Effector memory CD4-positive, alpha-beta T cell (primary cell): ENCODE results near the gene GLYATL2.

ENCODE experiments used
- DNase-seq, 3 donors: peaks; one replicate each; pipeline ENCODE4 v3.0.0-alpha.2; 2020
- H3K27ac ChIP-seq: 2 replicates; pipeline ENCODE4 v1.7.0; 2013; ENCODE audit warnings: mild to moderate bottlenecking, low read length, moderate library complexity; ENCODE audit not compliant: insufficient read depth, poor library complexity, severe bottlenecking
- H3K27me3 ChIP-seq: replicated peaks from 2 replicates; pipeline ENCODE4 v1.7.0; 2013; ENCODE audit warnings: mild to moderate bottlenecking, low read length; ENCODE audit not compliant: insufficient read depth, control insufficient read depth, poor library complexity, severe bottlenecking
- H3K36me3 ChIP-seq: 2 replicates; pipeline ENCODE4 v1.7.0; 2013; ENCODE audit warnings: mild to moderate bottlenecking, low read length, moderate library complexity; ENCODE audit not compliant: control insufficient read depth, insufficient read depth
- H3K4me1 ChIP-seq: 2 replicates; pipeline ENCODE4 v1.7.0; 2013; ENCODE audit warnings: low read length, mild to moderate bottlenecking; ENCODE audit not compliant: control insufficient read depth, insufficient read depth, poor library complexity, severe bottlenecking
- H3K4me3 ChIP-seq: 2 replicates; pipeline ENCODE4 v1.7.0; 2013; ENCODE audit warnings: low read length, low read depth, mild to moderate bottlenecking; ENCODE audit not compliant: insufficient read depth, poor library complexity, severe bottlenecking
- H3K9me3 ChIP-seq: 2 replicates; pipeline ENCODE4 v1.7.0; 2013; ENCODE audit warnings: mild to moderate bottlenecking, low read length, moderate library complexity; ENCODE audit not compliant: control insufficient read depth
- total RNA-seq, 3 donors: gene quantifications; one replicate each; lab custom pipeline; 2026; lab: John Stamatoyannopoulos, UW

GLYATL2 gene, protein sequence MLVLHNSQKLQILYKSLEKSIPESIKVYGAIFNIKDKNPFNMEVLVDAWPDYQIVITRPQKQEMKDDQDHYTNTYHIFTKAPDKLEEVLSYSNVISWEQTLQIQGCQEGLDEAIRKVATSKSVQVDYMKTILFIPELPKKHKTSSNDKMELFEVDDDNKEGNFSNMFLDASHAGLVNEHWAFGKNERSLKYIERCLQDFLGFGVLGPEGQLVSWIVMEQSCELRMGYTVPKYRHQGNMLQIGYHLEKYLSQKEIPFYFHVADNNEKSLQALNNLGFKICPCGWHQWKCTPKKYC
- total RNA-seq = 0 to 0.09 (median 0) reads per million in 3 donors

DNA sequence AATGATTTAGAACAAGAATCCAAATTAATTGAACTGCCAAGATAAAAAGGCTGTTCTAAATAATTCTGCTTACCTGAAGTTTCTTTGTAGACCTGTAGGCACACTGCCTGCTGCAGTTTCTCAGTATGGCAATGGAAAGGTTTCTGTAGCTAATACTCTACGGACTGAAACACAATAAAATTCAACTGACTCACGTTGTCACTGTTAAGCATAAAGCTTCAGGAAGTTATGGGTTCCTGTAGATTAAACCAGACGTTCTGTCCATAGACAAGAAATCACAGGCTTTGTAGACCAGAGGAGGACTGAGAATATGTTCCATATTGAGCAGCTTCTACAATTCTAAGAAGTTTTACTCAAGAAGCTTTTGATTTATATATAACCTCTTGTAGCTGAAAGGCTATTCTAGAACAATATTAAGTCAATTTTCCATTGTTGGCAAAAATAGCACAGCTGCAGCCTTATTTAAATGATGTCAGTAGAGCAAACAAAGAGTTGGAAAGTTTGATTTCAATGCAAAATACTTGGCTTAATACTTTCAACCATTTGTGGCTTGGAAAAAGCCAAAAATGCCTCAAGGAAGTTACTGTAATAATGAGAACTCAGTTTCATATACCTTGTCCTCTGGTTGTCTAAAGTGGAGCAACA, at the start of gene GLYATL2:
Gene GLYATL2, minus strand, starts transcription at position 344 of the 645 bp plus-strand sequence. CDS start 5,092 bp downstream, outside the sequence.
- Histone ChIP-seq H3K4me1 (no peaks in the 10 kb centered on the region), H3K27me3 (no peaks in the 10 kb centered on the region), H3K36me3 (no peaks in the 10 kb centered on the region), H3K9me3 (no peaks in the 10 kb centered on the region), H3K4me3 (no peak within 1 kb of the TSS), H3K27ac (no peak within 1 kb of the TSS)
- no peak for DNase-seq

- H3K4me1 ChIP-seq = no peaks in the 10 kb centered on the region
- H3K36me3 ChIP-seq = no peaks in the 10 kb centered on the region
- no peak overlapping the region for H3K4me3 ChIP-seq
- no peak for DNase-seq
- no peaks in the 10 kb centered on the region for H3K27me3 ChIP-seq
- H3K27ac ChIP-seq = no peak overlapping the region
- H3K9me3 ChIP-seq = no peaks in the 10 kb centered on the region
Measured at GRCh38 chr11:58893899-58894298, 49.4 kb upstream of the GLYATL2 start.

DNA sequence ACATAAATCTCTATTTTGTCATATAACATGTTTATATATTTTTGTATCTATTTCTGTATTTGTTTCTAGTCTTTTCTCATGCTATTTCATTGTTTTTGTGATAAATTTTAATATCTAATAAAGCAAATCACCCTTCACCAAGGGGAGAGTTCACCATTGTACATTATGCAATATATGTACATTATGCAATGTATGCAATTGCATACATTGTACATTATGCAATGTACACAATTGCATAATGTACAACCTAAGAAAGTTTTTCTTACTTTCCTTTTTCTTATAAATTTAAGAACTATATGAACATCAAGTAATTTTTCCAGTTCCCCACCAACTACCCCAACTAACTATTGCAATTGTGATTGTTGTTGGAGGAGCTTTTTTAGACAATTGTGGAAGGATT, 44.1 kb upstream of the GLYATL2 start:
- Histone ChIP-seq H3K27me3 (no peaks in the 10 kb centered on the region), H3K27ac (no peak overlapping the region), H3K36me3 (no peaks in the 10 kb centered on the region), H3K4me1 (no peaks in the 10 kb centered on the region), H3K4me3 (no peak overlapping the region), H3K9me3 (no peaks in the 10 kb centered on the region)
- DNase-seq = no peak

DNA sequence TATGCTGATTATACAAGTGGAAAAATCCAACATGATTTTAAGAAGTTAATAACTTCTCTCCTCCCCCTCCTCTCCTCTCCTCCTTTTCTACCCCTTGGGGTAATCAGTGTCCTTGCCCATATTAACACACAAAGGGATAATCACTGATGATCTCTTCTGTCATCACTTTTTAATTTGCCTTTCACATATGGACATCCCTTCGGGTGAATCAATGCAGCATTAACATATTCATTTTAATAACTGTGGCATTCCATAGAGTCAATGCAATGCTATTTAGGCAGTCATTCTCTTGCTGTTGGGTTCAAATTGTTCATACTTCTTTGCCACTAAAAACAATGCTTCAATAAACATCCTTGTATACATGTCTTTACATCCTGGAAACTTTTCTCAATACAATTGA, 42.9 kb upstream of the GLYATL2 start:
- H3K36me3 ChIP-seq = no peaks in the 10 kb centered on the region
- no peaks in the 10 kb centered on the region for H3K27me3 ChIP-seq
- H3K4me3 ChIP-seq = no peak overlapping the region
- no peaks in the 10 kb centered on the region for H3K9me3 ChIP-seq
- H3K27ac ChIP-seq = no peak overlapping the region
- H3K4me1 ChIP-seq = no peaks in the 10 kb centered on the region
- DNase-seq = no peak

DNA sequence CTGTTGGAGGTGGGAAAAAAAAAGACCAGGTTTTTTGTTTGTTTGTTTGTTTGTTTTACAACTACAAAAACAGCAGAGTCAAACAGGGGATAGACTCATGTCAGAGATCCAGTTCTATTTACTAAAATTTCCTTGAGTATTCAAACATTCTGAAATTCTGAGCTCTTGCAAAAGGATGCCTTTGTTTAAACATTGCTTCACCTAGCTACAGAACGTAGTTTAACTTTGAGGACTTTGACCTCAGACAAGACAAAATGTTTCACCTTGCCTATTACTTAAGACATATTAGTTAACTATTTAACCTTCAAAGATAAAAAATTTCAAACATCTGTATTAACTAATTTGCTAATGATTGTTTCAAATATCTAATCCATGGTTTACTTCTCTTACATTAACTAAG, 36.1 kb upstream of the GLYATL2 start:
- Histone ChIP-seq H3K4me1 (no peaks in the 10 kb centered on the region), H3K27me3 (no peaks in the 10 kb centered on the region), H3K27ac (no peak overlapping the region), H3K9me3 (no peaks in the 10 kb centered on the region), H3K4me3 (no peak overlapping the region), H3K36me3 (no peaks in the 10 kb centered on the region)
- DNase-seq = no peak

GRCh38 chr11:58880166-58880565, 35.7 kb upstream of the GLYATL2 start:
- H3K36me3 ChIP-seq = no peaks in the 10 kb centered on the region
- H3K4me3 ChIP-seq = no peak overlapping the region
- no peaks in the 10 kb centered on the region for H3K27me3 ChIP-seq
- DNase-seq = no peak
- H3K27ac ChIP-seq = no peak overlapping the region
- no peaks in the 10 kb centered on the region for H3K4me1 ChIP-seq
- H3K9me3 ChIP-seq = no peaks in the 10 kb centered on the region

GRCh38 chr11:58867556-58867955, 23.1 kb upstream of the GLYATL2 start:
- DNase-seq = no peak
- no peak overlapping the region for H3K27ac ChIP-seq
- H3K4me3 ChIP-seq = no peak overlapping the region
- no peaks in the 10 kb centered on the region for H3K4me1 ChIP-seq
- no peaks in the 10 kb centered on the region for H3K36me3 ChIP-seq
- no peaks in the 10 kb centered on the region for H3K9me3 ChIP-seq
- peaks cover 3% of the 10 kb centered on the region for H3K27me3 ChIP-seq

- Histone ChIP-seq H3K4me3 (no peak overlapping the region), H3K27me3 (peaks cover 3% of the 10 kb centered on the region), H3K9me3 (no peaks in the 10 kb centered on the region), H3K36me3 (no peaks in the 10 kb centered on the region), H3K4me1 (no peaks in the 10 kb centered on the region), H3K27ac (no peak overlapping the region)
- DNase-seq = no peak
Measured at GRCh38 chr11:58866788-58867187, 22.3 kb upstream of the GLYATL2 start.

DNA sequence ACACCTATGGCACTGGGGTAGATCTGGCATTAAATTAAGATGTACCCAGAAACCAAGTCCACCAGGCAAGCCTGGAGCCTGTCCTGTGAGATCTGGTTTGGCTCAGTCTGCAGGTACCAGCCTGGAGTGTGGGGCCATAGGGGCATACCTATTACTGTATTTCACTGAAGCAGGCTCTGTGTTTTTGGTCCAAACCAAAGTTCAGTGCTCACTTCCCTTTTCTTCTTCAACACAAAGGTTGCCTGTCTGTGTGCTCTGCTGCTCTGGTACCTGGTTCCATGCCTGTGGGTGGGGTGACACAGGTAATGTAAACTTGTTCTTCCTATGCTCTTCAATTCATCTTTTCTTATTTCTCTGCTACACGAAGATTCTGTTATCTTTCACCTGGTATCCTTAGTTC, 19.8 kb upstream of the GLYATL2 start:
- H3K27ac ChIP-seq = no peak overlapping the region
- no peak overlapping the region for H3K4me3 ChIP-seq
- DNase-seq = no peak
- H3K4me1 ChIP-seq = no peaks in the 10 kb centered on the region
- no peaks in the 10 kb centered on the region for H3K36me3 ChIP-seq
- H3K27me3 ChIP-seq = peaks cover 3% of the 10 kb centered on the region
- no peaks in the 10 kb centered on the region for H3K9me3 ChIP-seq

DNA sequence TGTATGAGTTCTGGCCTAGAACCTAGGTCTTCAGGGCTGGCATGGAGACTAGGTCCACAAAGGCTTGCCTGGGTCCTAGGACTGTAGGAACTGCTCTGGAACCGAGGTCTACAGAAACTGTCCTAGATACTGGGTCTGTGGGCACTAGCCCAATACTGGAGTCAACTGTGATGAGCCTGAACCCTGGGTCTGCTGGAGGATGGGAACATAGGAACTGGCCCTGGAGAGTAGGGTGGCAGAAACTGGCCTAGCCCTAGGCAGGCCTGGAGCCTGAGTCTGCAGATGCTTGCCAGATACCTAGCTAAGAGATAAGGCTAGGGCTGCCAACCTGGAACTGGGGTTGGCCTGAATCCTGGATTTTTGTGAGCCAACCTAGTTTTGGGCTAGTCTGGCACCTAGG, 19.2 kb upstream of the GLYATL2 start:
- Histone ChIP-seq H3K9me3 (no peaks in the 10 kb centered on the region), H3K27ac (no peak overlapping the region), H3K4me1 (no peaks in the 10 kb centered on the region), H3K36me3 (no peaks in the 10 kb centered on the region), H3K27me3 (peaks cover 3% of the 10 kb centered on the region), H3K4me3 (no peak overlapping the region)
- DNase-seq = no peak
